GM12892 (cell line): Measurements from ENCODE around the gene NCR3LG1.

ENCODE experiments used
- POLR2A ChIP-seq: IDR thresholded peaks from 2 replicates; pipeline ENCODE4 v1.6.1; 2011; ENCODE audit warnings: low read depth, low read length, control low read depth
- POLR2AphosphoS5 ChIP-seq: IDR thresholded peaks from 2 replicates; pipeline ENCODE4 v1.6.1; 2011; ENCODE audit warnings: low read depth, low read length, control low read depth
- TAF1 ChIP-seq: IDR thresholded peaks from 2 replicates; pipeline ENCODE4 v1.6.1; 2011; ENCODE audit warnings: low read depth, mild to moderate bottlenecking, control low read depth, low read length, borderline replicate concordance

DNA sequence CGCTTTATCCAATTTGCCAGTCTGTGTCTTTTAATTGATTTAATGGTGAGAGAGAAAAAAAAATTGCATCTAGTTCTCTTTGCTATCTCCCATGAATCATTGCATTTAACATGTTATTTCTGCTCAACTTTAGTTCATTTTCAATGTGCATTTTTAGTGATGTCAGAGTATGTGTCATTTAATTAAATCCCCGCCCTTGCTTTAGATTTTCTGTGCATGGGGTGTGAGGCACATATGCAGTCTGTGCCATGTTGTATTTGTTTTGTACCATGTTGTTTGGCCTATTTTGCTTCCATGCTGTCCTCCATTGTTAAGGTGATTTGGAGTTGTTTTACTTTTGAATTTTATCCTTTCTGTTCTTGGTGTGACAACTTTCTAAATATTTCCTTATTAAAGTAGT, 8.3 kb upstream of the NCR3LG1 start:
- TF ChIP-seq TAF1: no peak
- no peak for TF ChIP-seq POLR2A
- no peak for TF ChIP-seq POLR2AphosphoS5
